Esophagus (tissue), 2 donors: ENCODE data around the gene UNCX. TPM values are rescaled to one million over a fixed set of nuclear protein-coding genes. Genes with fewer than 3 reads are reported as not detected.
"Not testable (repeated sequence)": the region's sequence is repeated elsewhere in the genome, so short reads cannot be mapped to it uniquely, and the experiment has no call there.

Experiments used
- H3K27ac ChIP-seq, 2 donors: one replicate each; pipeline ENCODE4 v1.5.1; 2013; ENCODE audit warnings: low read depth in 2 of 2, mild to moderate bottlenecking in 2 of 2, inconsistent platforms in 1 of 2, low read length in 1 of 2, moderate library complexity in 1 of 2
- H3K27me3 ChIP-seq, 2 donors: one replicate each; pipeline ENCODE4 v1.6.1; 2013; ENCODE audit warnings: low read length in 2 of 2, control low read depth in 1 of 2, mild to moderate bottlenecking in 1 of 2; ENCODE audit not compliant: insufficient read depth in 2 of 2, control insufficient read depth in 1 of 2
- H3K36me3 ChIP-seq, 2 donors: one replicate each; pipeline ENCODE4 v1.6.1; 2013; ENCODE audit warnings: low read length in 1 of 2; ENCODE audit not compliant: control insufficient read depth in 2 of 2, insufficient read depth in 2 of 2
- H3K4me1 ChIP-seq, 2 donors: one replicate each; pipeline ENCODE4 v1.6.1; 2013; ENCODE audit warnings: low read length in 1 of 2; ENCODE audit not compliant: control insufficient read depth in 2 of 2, insufficient read depth in 2 of 2
- H3K4me3 ChIP-seq, 2 donors: one replicate each; pipeline ENCODE4 v1.5.1; 2013; ENCODE audit warnings: low read length in 2 of 2, mild to moderate bottlenecking in 2 of 2, low read depth in 1 of 2, moderate library complexity in 1 of 2
- H3K9me3 ChIP-seq, 2 donors: one replicate each; pipeline ENCODE4 v1.6.1; 2013; ENCODE audit warnings: mild to moderate bottlenecking in 2 of 2, low read depth in 1 of 2, low read length in 1 of 2, moderate library complexity in 1 of 2; ENCODE audit not compliant: control insufficient read depth in 2 of 2, insufficient read depth in 1 of 2
- WGBS, 2 donors: extraction: QIAGEN DNeasy Blood & Tissue Kit; methylation state at CpG; one replicate each; pipeline ENCODE4 v1.1.7; 2013; 5-methylcytosine and 5-hydroxymethylcytosine counted together
- polyA plus RNA-seq, 2 donors: library from polyadenylated mRNA; stranded (reverse); fragments of 200-250 nt; gene quantifications; one replicate each; pipeline ENCODE4 v1.2.3, GENCODE V29; 2013
- donor health status: healthy with polysubstance abuse.
- donor health status: Bipolar disorder and iron deficiency.

The UNCX gene
- polyA plus RNA-seq, 2 donors = not detected

DNA sequence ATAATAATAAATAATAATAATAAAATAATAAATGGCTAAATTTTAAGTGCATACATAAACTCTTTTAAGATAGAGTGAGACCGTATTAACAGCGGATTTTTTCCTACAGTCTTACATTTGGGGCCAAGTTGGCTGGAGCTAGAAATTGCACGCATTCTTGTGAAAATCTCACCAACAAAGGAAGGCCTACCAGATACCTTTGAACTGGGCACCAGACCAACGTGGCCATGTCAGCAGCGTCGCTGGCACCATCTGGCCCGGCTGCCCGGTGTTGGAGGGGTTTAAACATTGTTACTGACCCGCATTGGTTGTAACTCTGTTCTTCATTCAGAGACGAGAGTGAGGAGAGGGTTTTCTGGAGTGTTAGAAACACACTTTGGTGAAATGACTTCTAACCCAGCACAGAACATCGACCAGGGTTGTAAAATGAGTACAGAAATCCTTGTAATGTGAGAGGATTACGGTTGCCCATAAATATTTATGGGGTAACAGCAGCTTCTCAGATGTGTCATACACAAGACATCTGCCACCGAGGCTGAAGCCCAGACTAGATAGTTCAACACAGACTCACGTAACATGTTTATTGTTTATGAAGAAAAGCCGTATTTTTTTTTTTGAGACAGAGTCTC is 34.6 kb upstream of the UNCX start:
- H3K36me3 ChIP-seq = no peaks in the 10 kb centered on the region
- WGBS, 2 donors = 34 to 40% methylated on average over 15 of the region's 15 CpGs
- H3K4me3 ChIP-seq = no peak overlapping the region
- no peaks in the 10 kb centered on the region for H3K9me3 ChIP-seq
- no peaks in the 10 kb centered on the region for H3K4me1 ChIP-seq
- no peak overlapping the region for H3K27ac ChIP-seq
- peaks cover 0 to 6% of the 10 kb centered on the region in 2 donors for H3K27me3 ChIP-seq

GRCh38 chr7:1200045-1200444 is 32.6 kb upstream of the UNCX start:
- H3K27me3 ChIP-seq = peaks cover 0 to 6% of the 10 kb centered on the region in 2 donors

DNA sequence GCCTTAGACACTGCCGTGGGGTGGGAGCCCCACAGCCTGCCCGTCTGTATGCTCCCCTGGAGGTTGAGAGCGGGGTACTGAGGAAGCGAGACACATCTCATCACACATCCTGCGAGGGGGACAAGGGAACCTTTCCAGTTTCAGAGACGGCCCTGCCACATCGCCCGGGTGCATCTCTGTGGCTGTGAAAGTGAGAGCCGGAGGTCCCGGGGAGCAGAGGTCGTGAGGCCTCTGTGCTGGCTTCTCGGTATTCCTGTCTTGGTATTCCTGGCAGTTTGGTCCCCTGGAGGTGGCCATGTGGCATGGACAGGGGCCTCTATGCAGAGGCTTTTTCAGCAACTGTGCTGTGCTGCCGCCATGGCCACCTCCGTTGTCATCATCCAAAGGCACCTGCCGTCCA is 30.8 kb upstream of the UNCX start:
- H3K27ac ChIP-seq = no peak overlapping the region
- H3K9me3 ChIP-seq = no peaks in the 10 kb centered on the region
- 74 to 81% methylated on average over 15 of the region's 15 CpGs for WGBS, 2 donors
- H3K4me3 ChIP-seq = no peak overlapping the region
- H3K36me3 ChIP-seq = no peaks in the 10 kb centered on the region
- H3K27me3 ChIP-seq = peaks cover 0 to 3% of the 10 kb centered on the region in 2 donors
- H3K4me1 ChIP-seq = no peaks in the 10 kb centered on the region

More at GRCh38 chr7:1200045-1200444, 32.6 kb upstream of the UNCX start:
- no peaks in the 10 kb centered on the region for H3K9me3 ChIP-seq
- H3K27ac ChIP-seq = no peak overlapping the region
- no peaks in the 10 kb centered on the region for H3K4me1 ChIP-seq
- no peaks in the 10 kb centered on the region for H3K36me3 ChIP-seq
- WGBS, 2 donors = 33 to 39% methylated on average over 19 of the region's 19 CpGs
- no peak overlapping the region for H3K4me3 ChIP-seq

DNA sequence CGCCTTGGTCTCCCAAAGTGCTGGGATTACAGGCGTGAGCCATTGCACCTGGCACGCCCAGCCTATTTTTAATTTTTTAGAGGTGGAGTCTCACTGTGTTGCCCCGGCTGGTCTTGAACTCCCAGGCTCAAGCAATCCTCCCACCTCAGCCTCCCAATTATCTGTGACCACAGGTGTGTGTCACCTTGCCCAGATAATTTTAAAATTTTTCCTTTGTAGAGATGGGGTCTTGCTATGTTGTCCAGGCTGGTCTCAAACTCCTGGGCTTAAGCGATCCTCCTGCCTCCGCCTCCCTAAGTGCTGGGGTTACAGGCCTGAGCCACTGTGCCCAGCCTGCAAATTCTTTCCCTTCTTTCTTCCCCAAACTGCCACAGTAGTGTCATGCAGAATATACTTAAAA is 29.8 kb upstream of the UNCX start:
- not testable (repeated sequence) for H3K9me3 ChIP-seq, H3K36me3 ChIP-seq, H3K27me3 ChIP-seq, H3K27ac ChIP-seq, H3K4me3 ChIP-seq, H3K4me1 ChIP-seq
- 89 to 90% methylated on average over 6 of the region's 6 CpGs for WGBS, 2 donors

DNA sequence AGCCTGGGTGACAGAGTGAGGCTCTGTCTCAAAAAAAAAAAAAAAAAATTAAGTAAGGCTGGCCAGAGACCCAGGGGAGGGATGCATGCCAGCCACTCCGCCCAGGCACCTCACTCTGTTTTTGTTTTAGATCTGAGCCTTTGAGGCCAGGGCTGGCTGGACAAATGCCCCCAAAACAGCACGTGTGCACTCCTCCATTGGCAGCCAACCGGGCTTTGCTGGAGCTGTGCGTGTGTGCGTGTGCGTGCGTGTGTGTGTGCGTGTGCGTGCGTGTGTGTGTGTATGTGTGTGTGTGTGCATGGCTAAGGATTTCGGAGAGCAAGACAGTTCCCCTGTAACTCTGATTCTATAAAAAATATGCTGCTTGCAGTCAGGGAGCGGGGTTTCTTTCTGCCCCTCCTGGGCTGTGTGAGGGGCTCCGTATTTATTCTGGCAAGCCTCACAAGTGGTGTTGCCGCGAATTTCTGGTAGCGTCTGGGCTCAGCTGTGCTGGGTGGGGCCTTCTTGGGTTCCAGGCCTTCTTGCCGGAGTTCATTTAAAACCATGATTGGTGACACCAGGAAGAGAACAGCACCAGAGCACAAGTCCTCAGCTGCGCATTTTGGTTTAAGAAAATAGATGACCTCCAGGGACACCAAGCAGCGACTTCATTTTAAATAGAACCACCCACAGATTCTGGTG is 28.1 kb upstream of the UNCX start:
- 48 to 63% methylated on average over 19 of the region's 19 CpGs for WGBS, 2 donors
- peaks cover 0 to 7% of the 10 kb centered on the region in 2 donors for H3K27me3 ChIP-seq

GRCh38 chr7:1205742-1206141 is 26.9 kb upstream of the UNCX start:
- WGBS, 2 donors = 90% methylated on average over 7 of the region's 7 CpGs
- not testable (repeated sequence) for H3K36me3 ChIP-seq

More for the DNA sequence above, 28.1 kb upstream of the UNCX start:
- no peaks in the 10 kb centered on the region for H3K4me1 ChIP-seq
- no peak overlapping the region for H3K4me3 ChIP-seq
- no peaks in the 10 kb centered on the region for H3K9me3 ChIP-seq
- no peak overlapping the region for H3K27ac ChIP-seq
- H3K36me3 ChIP-seq = no peaks in the 10 kb centered on the region

DNA sequence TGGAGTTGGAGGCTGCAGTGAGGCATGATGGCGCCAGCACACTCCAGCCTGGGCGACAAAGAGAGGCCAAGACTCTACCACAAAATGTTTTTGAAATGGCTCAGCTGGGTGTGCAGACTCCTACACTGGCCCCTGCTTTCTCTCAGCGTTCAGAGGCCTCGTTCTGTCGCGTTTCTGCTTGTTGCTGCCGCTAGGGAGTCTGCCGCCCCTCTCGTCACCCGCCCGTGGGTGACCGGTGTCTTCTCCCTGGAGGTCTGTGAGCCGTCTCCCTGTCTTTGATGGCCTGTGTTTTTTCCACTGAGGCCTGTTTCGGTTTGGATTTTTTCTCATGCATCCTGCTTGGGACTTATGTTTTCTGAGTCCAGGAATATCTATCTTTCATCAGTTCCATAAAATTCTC is 23.6 kb upstream of the UNCX start:
- Histone ChIP-seq H3K4me1 (peaks cover 0 to 10% of the 10 kb centered on the region in 2 donors), H3K27me3 (peaks cover 0 to 9% of the 10 kb centered on the region in 2 donors)
- WGBS, 2 donors = 82% methylated on average over 14 of the region's 14 CpGs

More at GRCh38 chr7:1205742-1206141, 26.9 kb upstream of the UNCX start:
- H3K4me1 ChIP-seq, H3K27me3 ChIP-seq, H3K4me3 ChIP-seq, H3K9me3 ChIP-seq, H3K27ac ChIP-seq: not testable (repeated sequence)

GRCh38 chr7:1210321-1210978 is 22.2 kb upstream of the UNCX start:
- peaks cover 3 to 9% of the 10 kb centered on the region in 2 donors for H3K27me3 ChIP-seq
- WGBS, 2 donors = 8 to 15% methylated on average over 18 of the region's 18 CpGs
- H3K27ac ChIP-seq = no peak overlapping the region
- no peaks in the 10 kb centered on the region for H3K9me3 ChIP-seq
- H3K4me3 ChIP-seq = no peak overlapping the region
- no peaks in the 10 kb centered on the region for H3K36me3 ChIP-seq
- H3K4me1 ChIP-seq = peaks cover 0 to 10% of the 10 kb centered on the region in 2 donors

More for the DNA sequence above, 23.6 kb upstream of the UNCX start:
- H3K4me3 ChIP-seq = no peak overlapping the region
- H3K36me3 ChIP-seq = no peaks in the 10 kb centered on the region
- no peaks in the 10 kb centered on the region for H3K9me3 ChIP-seq
- H3K27ac ChIP-seq = no peak overlapping the region

- 19 to 32% methylated on average over 34 to 35 of the region's 35 CpGs for WGBS, 2 donors
- H3K27ac ChIP-seq = no peak overlapping the region
- no peaks in the 10 kb centered on the region for H3K9me3 ChIP-seq
- H3K36me3 ChIP-seq = no peaks in the 10 kb centered on the region
- H3K4me3 ChIP-seq = no peak overlapping the region
- peaks cover 3 to 9% of the 10 kb centered on the region in 2 donors for H3K27me3 ChIP-seq
- peaks cover 0 to 10% of the 10 kb centered on the region in 2 donors for H3K4me1 ChIP-seq
Observed at GRCh38 chr7:1210979-1211608, 21.6 kb upstream of the UNCX start.
